DMS153 (cell line): ENCODE data around the gene RDH12.

ENCODE experiments used
- DNase-seq: peaks from one replicate; lab custom pipeline; 2025; lab: John Stamatoyannopoulos, UW

The RDH12 gene

DNA sequence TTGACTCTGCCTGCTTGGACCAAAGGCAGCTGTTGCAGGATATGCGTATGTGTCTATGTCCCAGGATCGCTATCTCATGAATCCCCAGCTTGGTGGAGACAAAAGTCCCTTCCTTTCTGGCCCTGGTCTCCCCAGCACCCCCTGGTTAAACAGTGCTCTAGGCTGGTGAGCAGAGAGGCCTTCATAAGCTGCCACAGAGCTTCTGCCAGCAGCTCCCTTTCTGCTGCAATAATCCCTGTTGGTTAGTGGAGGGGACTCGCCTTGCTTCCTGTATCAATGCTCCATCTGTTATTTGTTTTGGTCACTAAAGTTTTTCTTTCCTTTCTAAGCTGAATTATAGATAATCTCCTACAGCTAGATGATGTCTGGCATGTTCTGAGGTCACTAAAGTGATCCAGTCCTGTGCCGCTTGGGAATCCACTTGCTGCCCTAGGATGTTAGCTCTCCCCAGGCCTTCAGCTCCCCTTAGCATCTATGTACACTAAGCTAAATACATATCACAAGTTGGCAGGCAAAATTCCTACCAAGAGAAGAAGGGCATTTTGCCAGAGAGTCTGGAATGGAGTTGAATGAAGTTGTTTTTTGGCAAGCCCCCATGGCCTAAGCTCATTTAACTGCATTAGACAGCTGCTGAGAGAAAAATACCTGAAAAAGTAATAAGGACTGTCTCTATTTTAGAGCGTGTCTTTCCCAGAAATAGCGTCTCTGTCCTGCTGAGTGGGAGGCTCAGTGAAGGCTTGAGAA is 47.8 kb downstream of the RDH12 start:
- no peak for DNase-seq

DNA sequence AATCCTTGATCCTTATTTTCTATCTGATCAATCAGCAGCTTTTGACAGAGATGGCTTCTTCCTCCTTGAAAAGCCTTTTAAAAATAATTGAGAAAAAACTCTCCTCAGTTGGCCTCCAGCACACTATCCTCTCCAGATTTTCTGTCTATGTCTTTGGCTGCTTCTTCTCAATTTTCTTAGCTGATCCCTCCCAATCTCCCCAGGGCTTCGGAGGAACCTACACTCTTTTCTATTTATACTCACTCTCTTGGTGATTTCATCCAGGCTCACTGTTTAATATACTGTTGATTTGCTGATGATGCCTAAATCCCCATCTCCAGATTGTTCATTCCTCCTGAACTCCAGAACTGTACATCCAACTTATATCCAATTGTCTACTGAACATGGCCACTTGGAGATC is 54.8 kb downstream of the RDH12 start:
- no peak for DNase-seq

DNA sequence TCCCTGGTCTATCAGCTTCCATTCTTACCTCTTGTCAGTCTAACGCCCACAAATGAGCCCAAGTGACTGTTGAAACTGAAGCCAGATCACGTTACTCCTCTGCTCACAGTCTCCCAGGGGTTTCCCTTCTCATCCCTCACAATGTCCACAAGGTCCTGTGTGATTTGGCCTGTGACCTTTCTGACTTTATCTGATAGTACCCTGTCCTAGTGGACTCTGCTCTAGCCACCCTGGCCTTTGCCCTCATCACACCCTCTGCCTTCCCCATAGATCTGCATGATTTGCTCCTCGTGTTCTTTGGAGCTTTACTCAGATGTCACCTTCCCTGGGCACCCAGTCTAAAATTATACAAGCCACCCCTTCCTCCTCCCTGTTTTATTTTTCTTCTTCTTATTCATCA is 55.5 kb downstream of the RDH12 start:
- DNase-seq = no peak

DNA sequence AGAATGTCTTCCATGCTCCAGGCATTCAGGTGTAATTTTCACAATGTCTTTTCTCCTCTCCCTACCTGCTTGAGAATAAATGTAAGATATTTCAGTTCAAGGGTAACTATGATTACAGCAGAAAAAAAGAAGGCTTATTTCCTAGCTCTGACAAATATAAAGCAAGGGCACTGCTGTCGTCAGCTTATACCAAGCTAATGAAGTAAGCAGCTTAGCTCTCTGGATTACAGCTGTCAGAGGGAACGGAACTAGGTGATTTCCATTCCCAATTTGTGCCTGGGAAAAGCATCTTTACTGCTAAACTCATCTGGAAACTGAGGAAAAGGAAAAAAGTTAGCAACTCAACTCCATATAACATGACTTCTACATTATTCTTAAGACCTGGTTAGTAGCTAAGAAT is 58.2 kb downstream of the RDH12 start:
- DNase-seq = no peak

DNA sequence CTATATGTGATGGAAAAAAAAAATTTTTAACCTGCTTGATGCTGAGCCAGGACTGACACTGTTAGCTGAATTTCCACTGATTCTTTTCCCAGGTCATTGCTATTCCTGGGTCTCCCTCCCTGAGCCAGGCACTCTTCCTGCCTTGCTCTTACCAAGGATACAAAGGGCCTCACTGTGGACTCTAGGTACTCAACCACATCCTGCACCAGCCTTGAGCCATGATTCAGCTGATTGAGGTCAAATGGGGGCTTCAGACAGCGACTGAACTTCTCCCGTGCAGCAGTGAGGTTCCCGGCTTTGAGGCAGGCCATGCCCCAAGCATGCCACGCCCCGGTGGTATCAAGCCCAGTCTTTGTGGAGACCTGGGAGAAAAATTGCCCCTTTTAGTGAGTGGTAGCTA is 60.4 kb downstream of the RDH12 start:
- DNase-seq = no peak

DNA sequence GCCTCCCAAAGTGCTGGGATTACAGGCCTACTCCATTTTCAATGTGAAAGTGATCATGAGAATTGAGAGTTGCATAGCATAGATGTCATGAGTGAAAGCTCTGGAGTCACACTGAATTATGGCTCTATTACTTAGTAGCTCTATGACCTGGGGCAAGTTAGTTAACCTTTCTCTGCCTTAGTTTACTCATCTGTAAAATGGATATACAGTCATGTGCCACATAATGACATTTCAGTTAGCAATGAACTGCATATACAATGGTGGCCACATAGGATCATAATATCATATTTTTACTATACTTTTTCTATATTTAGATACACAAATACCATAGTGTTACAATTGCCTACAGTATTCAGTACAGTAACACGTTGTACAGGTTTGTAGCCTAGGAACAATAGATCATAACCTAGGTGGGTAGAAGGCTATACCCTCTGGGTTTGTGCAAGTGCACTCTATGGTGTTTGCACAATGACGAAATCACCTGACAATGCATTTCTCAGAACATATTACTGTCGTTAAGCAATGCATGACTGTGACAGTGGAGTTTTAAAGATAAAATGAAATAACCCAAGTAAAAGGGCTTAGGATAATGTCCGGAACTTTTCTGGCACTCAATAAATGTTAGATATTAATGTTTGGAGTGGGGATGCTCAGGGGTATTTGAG is 61.6 kb downstream of the RDH12 start:
- DNase-seq = no peak

DNA sequence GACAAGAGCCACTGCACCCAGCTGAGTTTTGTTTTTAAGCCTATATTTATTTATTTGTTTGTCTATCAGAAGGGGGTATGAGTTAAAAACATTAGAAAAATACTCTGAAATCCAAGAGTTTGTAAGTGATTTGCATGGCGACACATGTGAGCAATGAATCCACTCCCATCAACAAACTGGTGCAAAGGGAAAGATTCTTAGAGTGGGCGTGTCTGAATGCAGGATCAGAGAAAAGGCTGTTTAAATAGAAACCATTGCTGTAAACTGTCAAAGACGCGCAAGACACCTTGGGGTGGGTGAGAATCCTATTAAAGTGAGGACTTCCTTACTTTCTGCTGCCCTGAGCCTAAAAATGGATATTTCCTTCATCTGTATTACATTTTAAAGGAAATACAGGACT is 62.8 kb downstream of the RDH12 start:
- DNase-seq = no peak

DNA sequence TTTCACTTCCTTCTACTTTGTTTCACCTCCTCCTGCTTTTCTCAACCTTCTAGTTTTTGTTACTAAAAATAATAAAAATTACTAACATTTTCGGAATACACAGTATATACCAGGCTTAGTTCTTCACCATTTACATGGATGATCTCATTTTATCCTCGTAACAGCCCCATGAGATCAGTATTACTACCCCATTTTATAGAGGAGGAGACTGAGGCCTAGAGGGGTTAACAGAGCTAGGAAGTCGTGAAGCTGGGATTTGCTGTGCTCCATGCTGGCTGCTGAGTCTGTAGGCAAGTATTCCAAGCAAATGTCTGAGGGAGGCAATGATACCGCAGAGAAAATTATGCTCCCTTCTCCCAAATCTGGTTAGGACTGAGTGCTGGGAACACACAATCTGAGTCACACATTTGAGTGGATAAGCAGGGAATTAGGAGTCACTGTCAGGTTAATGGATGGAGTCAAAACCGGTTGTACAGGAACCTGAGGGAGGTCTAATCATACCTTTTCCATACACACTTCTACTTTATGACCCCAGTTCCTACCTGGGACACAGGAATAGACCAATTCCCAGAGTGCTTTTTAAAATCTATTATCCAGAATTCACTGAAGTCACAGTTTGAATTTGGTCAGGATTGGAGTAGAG is 63.6 kb downstream of the RDH12 start:
- no peak for DNase-seq

DNA sequence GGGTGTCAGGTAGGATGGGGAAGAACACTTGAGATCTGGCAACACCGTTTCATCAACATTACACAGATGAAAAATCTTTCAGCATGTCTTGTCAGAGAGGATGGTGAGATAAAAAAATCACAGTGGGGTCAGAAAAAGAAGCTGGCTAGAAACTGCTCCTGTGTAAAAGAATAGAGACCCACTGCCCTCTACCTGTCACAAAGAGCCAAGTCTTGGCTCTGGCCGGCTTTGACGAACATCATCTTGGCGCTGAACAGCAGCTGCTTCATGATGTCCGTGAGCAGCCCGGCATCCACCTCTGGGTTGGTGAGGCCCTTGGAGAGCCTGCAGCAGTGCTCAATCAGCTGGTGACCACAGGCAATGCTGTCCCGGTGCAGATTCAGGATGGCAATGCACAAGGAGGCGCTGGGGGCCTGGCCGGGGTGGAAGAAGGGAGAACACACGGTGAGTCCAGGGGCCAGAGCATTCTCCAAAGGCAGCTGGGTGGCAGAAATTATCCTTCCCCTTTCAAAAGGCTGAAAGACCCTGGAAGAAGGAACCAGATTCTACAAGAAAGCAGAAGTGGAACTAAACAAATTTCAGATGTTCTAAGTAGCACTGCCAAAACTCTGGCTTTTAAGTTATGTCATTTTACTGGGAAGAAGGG is 64.5 kb downstream of the RDH12 start:
- DNase-seq = no peak

DNA sequence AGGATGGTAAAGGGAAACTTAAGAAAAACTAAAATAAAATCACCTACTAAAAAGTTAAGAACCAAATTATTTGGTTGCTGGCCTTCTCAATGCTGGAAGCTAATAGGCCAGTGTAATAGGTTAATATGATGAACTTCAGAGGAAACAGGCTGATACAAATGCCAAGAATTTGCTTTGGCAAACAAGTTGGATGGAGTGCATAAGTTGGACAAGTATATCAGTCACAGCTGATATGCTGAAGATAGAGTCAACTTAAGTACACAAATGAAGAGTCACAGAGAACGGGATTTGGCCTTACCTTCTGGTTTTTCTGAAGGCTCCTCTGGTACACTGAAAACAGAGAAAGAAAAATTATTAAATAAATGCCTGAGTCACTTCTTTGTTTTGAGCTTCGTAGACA is 66.5 kb downstream of the RDH12 start:
- DNase-seq = no peak

DNA sequence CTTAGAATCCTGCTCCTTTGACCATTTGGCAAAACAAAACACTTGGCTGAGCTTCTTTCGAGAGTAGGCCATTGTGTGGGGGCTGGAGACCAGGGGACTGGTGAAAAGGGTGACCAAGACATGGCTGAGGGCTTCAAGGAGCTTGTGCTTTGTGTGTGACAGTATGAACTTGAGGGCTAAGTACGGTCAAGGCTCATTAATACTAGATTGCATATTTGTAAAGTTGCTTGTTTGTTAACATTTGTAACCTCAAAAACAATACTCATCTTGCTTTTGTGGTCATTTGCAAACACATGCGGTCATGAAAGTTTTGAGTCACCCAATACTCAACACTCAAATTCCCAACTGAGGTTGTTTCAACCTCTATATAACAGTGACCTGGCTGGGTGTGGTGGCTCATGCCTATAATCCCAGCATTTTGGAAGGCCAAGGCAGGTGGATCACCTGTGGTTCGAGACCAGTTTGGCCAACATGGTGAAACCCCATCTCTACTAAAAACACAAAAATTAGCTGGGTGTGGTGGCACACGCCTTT is 72.2 kb downstream of the RDH12 start:
- DNase-seq = no peak

DNA sequence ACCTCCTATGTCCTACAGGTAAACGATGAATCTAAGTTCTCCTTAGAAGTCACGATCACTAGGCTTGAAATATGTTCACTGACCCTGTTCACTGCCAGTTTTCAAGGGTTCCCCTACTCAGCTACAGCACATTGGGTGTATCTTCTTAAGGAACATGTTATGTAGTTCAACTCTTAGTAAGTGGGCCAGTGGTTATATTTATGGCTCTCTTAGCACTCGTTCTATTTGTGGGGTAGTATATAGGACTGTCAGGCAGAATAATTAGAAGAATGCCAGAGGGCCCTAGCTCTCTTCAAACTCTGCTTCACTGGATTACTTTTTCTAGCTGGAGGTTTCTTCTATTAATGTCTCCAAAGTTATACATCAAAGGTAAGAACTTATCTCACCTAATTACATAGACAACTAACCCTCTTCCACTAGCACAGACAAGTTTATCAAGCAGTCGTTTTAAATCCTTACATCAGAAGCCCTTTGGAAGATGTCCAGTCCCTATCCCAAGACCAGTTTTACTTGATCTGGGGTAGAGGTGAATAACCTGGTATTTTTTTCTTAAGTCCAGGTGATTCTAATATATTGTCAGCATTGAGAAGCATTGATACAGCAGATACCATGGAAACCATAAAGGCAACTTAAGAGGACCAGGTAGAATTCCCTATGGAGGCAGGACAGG is 75.1 kb downstream of the RDH12 start:
- no peak for DNase-seq

DNA sequence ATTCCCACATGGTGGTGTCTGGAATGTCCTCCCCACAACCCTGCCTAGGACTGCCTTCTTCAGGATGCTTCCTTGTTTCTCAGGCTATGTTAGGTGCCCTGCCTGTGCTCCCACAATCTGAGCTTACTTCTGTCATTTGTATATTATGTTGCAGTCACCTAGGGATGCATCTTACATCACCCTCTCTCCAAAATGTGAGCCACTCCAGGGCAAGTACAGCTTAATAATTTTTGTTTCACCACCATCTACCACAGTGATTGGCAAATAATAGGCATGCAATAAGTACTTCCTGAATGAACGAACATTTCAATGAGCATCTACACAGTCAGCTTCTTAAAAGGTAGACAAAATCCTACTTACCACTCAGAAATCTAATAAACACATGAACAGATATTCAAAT is 77.1 kb downstream of the RDH12 start:
- no peak for DNase-seq

DNA sequence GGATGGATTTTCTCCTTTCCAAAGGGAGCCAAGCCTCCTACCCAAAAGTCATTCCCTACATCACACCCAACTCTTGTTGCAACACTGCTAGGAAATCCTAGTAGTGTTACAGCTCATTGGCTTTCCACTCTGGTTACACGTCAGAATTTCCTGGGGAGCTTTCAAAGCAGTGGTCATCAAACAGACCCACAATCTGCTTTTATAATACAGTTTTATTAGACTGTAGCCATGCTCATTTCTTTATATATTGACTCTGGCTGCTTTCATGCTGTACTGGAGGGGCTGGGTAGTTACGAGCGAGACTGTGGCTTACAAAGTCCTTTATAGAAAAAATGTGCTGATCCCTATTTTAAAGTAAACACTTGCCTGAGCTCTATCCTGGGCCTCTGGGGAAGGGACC is 80.4 kb downstream of the RDH12 start:
- DNase-seq = no peak
